Panc1 (cell line): Measurements from ENCODE around the gene UBE2G1. TPM values are rescaled to one million over a fixed set of nuclear protein-coding genes. Genes with fewer than 3 reads are reported as not detected.

ENCODE experiments used
- ATAC-seq: fragments of 200-7000 bp; cut with Tn5 transposase; 2 replicates; pipeline ENCODE4 v1.9.1; 2020; ENCODE audit warnings: mild to moderate bottlenecking, moderate library complexity
- BruUV-seq: library from RNA; stranded (reverse); fragments of 400-500 nt; replicated peaks from 2 replicates; lab custom pipeline; 2021; lab: Mats Ljungman, UMichigan
- CTCF ChIA-PET: fragments of 300-600 bp; sonication (Branson Sonifier 250); formaldehyde crosslinking; loops from one replicate; lab custom pipeline; 2022; ENCODE audit warnings: antibody characterized with exemption; lab: Charles Lee
- POLR2A ChIA-PET: fragments of 300-600 bp; sonication (Branson Sonifier 250); formaldehyde crosslinking; loops from one replicate; lab custom pipeline; 2022; ENCODE audit warnings: antibody characterized with exemption; lab: Charles Lee
- DNase-seq: peaks from one replicate; pipeline ENCODE4 v3.0.0-alpha.2; 2010; ENCODE audit warnings: low read depth, low spot score
- H3K27ac ChIP-seq: 2 replicates; pipeline ENCODE4 v1.5.1; 2011; ENCODE audit warnings: mild to moderate bottlenecking, low read length, inconsistent platforms
- H3K27me3 ChIP-seq: fragments of 200-500 bp; sonication (Bioruptor generic); 2 replicates; pipeline ENCODE4 v1.6.0; 2014; ENCODE audit warnings: low read length, inconsistent platforms; ENCODE audit not compliant: control insufficient read depth, insufficient read depth
- H3K36me3 ChIP-seq: fragments of 200-500 bp; sonication (Bioruptor generic); 2 replicates; pipeline ENCODE4 v1.5.1; 2014; ENCODE audit warnings: inconsistent platforms, mild to moderate bottlenecking, low read length, moderate library complexity; ENCODE audit not compliant: control insufficient read depth, insufficient read depth
- H3K4me1 ChIP-seq: 2 replicates; pipeline ENCODE4 v1.5.1; 2011; ENCODE audit warnings: inconsistent platforms, mild to moderate bottlenecking, low read length, moderate library complexity; ENCODE audit not compliant: control insufficient read depth, insufficient read depth
- H3K4me3 ChIP-seq, 2 experiments: 2 replicates each; pipeline ENCODE4 v1.5.1; 2011 to 2012; ENCODE audit warnings: low read depth in 2 of 2, low read length in 2 of 2, mild to moderate bottlenecking in 2 of 2, inconsistent platforms in 1 of 2, moderate library complexity in 1 of 2
- H3K9me3 ChIP-seq: fragments of 200-500 bp; sonication (Bioruptor generic); 2 replicates; pipeline ENCODE4 v1.5.1; 2014; ENCODE audit warnings: low read depth, mild to moderate bottlenecking, inconsistent platforms, low read length, moderate library complexity; ENCODE audit not compliant: control insufficient read depth, insufficient read depth
- SIN3A ChIP-seq: IDR thresholded peaks from 2 replicates; pipeline ENCODE4 v1.6.1; 2012; ENCODE audit warnings: low read depth, mild to moderate bottlenecking, low read length, moderate library complexity, borderline replicate concordance; ENCODE audit not compliant: insufficient read depth
- in situ Hi-C: cut with HindIII; loops from 2 replicates; pipeline ENCODE4 v1.10.0; 2016; ENCODE audit warnings: low sequenced_read_pairs, low pct_unique_long_range_greater_than_20kb
- intact Hi-C: fragments of 100-400 bp; cut with micrococcal nuclease; formaldehyde crosslinking; loops from one replicate; pipeline ENCODE4 v1.10.0; 2022; ENCODE audit not compliant: unreplicated experiment
- total RNA-seq: library from RNA; stranded (reverse); gene quantifications from one replicate; pipeline ENCODE4 v1.2.1, GENCODE V29; 2021; ENCODE audit not compliant: unreplicated experiment
- TF ChIP-seq, protein P1 (sequence below), 2 experiments: IDR thresholded peaks; 2 replicates each; pipeline ENCODE4 v1.6.1; 2011 to 2012; ENCODE audit warnings: low read depth in 2 of 2, control low read depth in 1 of 2, low read length in 1 of 2, mild to moderate bottlenecking in 1 of 2, moderate library complexity in 1 of 2; ENCODE audit not compliant: insufficient read depth in 1 of 2
- TF ChIP-seq, protein P2 (sequence below): fragments of 450-650 bp; IDR thresholded peaks from 2 replicates; pipeline ENCODE4 v1.5.1; 2017; ENCODE audit warnings: mild to moderate bottlenecking

The UBE2G1 gene
- total RNA-seq, 1 experiment from 2014 or later: 119 TPM

DNA sequence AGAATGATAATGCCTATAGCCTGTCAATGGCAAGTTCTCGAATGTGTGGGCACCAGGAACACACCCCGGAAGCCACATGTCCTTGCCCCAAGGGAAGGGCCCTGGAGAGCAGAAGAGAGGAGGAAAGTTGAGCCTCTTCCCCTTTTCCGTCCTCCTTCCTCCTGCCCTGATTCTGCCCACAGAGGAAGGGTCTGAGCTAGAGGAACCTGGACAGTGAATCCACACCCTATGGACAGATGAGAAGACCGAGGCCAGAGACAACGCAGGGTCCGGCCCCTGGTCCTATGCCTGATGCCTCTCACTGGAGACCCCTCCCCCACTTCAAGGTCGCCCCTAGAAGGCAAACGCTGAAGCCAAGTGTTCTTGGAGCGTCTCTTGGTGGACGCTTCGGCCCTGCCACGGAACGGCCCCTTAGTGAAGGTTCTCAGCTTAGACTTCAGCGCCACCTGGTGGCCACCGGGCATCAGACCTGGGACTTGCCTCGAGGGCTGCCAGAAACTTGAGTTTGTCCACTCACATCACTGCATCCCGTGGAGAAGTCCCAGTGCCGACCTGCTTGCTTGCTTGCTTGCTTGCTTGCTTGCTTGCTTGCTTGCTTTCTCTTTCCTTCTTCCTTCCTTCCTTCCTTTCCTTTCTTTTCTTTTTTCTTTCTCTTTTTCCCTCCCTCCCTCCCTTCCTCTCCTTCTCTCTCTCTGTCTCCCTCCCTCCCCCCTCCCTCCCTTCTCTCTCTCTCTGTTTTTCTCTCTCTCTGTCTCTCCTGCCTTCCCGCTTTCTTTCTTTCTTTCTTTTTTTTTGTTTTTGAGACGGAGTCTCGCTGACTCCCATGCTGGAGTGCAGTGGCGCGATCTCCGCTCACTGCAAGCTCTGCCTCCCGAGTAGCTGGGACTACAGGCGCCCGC, 46.7 kb upstream of the UBE2G1 start:
- POLR2A ChIA-PET: no interaction called here
- Histone ChIP-seq H3K27ac (no peak overlapping the region), H3K4me1 (no peaks in the 10 kb centered on the region), H3K9me3 (no peaks in the 10 kb centered on the region), H3K36me3 (no peaks in the 10 kb centered on the region), H3K4me3 (peak overlapping the region in 1 of 2 experiments; percentile 16; a peak in 1 of 4 replicates), H3K27me3 (no peaks in the 10 kb centered on the region)
- peak; percentile 66 for DNase-seq
- TF ChIP-seq, protein P1, sequence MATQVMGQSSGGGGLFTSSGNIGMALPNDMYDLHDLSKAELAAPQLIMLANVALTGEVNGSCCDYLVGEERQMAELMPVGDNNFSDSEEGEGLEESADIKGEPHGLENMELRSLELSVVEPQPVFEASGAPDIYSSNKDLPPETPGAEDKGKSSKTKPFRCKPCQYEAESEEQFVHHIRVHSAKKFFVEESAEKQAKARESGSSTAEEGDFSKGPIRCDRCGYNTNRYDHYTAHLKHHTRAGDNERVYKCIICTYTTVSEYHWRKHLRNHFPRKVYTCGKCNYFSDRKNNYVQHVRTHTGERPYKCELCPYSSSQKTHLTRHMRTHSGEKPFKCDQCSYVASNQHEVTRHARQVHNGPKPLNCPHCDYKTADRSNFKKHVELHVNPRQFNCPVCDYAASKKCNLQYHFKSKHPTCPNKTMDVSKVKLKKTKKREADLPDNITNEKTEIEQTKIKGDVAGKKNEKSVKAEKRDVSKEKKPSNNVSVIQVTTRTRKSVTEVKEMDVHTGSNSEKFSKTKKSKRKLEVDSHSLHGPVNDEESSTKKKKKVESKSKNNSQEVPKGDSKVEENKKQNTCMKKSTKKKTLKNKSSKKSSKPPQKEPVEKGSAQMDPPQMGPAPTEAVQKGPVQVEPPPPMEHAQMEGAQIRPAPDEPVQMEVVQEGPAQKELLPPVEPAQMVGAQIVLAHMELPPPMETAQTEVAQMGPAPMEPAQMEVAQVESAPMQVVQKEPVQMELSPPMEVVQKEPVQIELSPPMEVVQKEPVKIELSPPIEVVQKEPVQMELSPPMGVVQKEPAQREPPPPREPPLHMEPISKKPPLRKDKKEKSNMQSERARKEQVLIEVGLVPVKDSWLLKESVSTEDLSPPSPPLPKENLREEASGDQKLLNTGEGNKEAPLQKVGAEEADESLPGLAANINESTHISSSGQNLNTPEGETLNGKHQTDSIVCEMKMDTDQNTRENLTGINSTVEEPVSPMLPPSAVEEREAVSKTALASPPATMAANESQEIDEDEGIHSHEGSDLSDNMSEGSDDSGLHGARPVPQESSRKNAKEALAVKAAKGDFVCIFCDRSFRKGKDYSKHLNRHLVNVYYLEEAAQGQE (IDR thresholded peaks at IDR 0.05; ENCODE audit: insufficient read depth in 1 of 2, low read depth in 2 of 2, low read length in 1 of 2): no peak
- TF ChIP-seq, protein P2, sequence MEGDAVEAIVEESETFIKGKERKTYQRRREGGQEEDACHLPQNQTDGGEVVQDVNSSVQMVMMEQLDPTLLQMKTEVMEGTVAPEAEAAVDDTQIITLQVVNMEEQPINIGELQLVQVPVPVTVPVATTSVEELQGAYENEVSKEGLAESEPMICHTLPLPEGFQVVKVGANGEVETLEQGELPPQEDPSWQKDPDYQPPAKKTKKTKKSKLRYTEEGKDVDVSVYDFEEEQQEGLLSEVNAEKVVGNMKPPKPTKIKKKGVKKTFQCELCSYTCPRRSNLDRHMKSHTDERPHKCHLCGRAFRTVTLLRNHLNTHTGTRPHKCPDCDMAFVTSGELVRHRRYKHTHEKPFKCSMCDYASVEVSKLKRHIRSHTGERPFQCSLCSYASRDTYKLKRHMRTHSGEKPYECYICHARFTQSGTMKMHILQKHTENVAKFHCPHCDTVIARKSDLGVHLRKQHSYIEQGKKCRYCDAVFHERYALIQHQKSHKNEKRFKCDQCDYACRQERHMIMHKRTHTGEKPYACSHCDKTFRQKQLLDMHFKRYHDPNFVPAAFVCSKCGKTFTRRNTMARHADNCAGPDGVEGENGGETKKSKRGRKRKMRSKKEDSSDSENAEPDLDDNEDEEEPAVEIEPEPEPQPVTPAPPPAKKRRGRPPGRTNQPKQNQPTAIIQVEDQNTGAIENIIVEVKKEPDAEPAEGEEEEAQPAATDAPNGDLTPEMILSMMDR: peak; percentile 91
- CTCF ChIA-PET: interaction anchor here (0.5 to 0.7 kb wide), 3 partner anchors 73 to 166 kb away, joined by 3 read pairs; no protein-coding TSS in a partner anchor
- intact Hi-C loops (loop anchor here (1.0 to 5.0 kb wide), 2 partner anchors 198 to 211 kb away; no protein-coding TSS in a partner anchor), in situ Hi-C loops (no loop called here)
- peak; percentile 99 for ATAC-seq
- BruUV-seq: no TSS peak

DNA sequence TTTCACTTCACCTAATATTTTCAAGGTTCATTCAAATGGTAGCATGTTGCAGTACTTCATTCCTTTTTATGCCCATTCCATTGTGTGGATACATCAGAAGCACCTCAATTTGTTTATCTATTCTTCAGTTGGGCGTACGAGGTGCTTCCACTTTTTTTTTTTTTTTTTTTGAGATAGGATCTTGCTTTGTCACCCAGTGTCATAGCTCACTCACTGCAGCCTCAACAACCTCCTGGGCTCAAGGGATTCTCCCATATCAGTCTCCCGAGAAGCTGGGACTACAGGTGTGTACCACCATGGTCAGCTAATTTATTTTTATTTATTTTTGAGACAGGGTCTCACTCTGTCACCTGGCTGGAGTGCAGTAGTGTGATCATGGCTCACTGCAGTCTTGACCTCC, 44.7 kb upstream of the UBE2G1 start:
- intact Hi-C loops (loop anchor here (5.0 kb wide), 1 partner anchor 209 kb away; no protein-coding TSS in a partner anchor), in situ Hi-C loops (no loop called here)
- POLR2A ChIA-PET: interaction anchor here (0.7 kb wide), 1 partner anchor 119 kb away, joined by 3 read pairs; no protein-coding TSS in a partner anchor
- H3K4me1 ChIP-seq: no peaks in the 10 kb centered on the region
- H3K36me3 ChIP-seq: no peaks in the 10 kb centered on the region
- no peak overlapping the region for H3K27ac ChIP-seq
- no peaks in the 10 kb centered on the region for H3K27me3 ChIP-seq
- BruUV-seq: no TSS peak
- ATAC-seq: no peak
- H3K4me3 ChIP-seq: no peak overlapping the region
- CTCF ChIA-PET: no interaction called here
- no peak for DNase-seq
- no peaks in the 10 kb centered on the region for H3K9me3 ChIP-seq
- TF ChIP-seq, protein P2: no peak
- no peak for TF ChIP-seq SIN3A
